H9 (cell line): Measurements from ENCODE around the gene PRR16. TPM values are rescaled to one million over a fixed set of nuclear protein-coding genes. Genes with fewer than 3 reads are reported as not detected.

Experiments used
- DNase-seq: peaks from one replicate; pipeline ENCODE4 v3.0.0-alpha.2; 2017
- H2AFZ ChIP-seq: one replicate; pipeline ENCODE4 v1.6.1; 2013; ENCODE audit warnings: mild to moderate bottlenecking, low read length, control low read depth, moderate library complexity
- H2AK5ac ChIP-seq: 2 replicates; pipeline ENCODE4 v1.6.1; 2013; ENCODE audit warnings: low read length, control low read depth, mixed read lengths; ENCODE audit not compliant: insufficient read length
- H2BK120ac ChIP-seq: one replicate; pipeline ENCODE4 v1.6.1; 2013; ENCODE audit warnings: low read depth, mild to moderate bottlenecking, low read length, control low read depth, inconsistent platforms; ENCODE audit not compliant: poor library complexity, severe bottlenecking
- H2BK12ac ChIP-seq: 2 replicates; pipeline ENCODE4 v1.6.1; 2013; ENCODE audit warnings: low read length, control low read depth, mixed read lengths, low read depth; ENCODE audit not compliant: insufficient read length
- H2BK15ac ChIP-seq: 2 replicates; pipeline ENCODE4 v1.6.1; 2013; ENCODE audit warnings: low read depth, low read length, control low read depth
- H2BK20ac ChIP-seq: one replicate; pipeline ENCODE4 v1.6.1; 2013; ENCODE audit warnings: low read depth, mild to moderate bottlenecking, low read length, control low read depth, inconsistent platforms; ENCODE audit not compliant: poor library complexity, severe bottlenecking
- H2BK5ac ChIP-seq: 2 replicates; pipeline ENCODE4 v1.6.1; 2013; ENCODE audit warnings: low read length, control low read depth, mixed read lengths; ENCODE audit not compliant: insufficient read length
- H3K14ac ChIP-seq: 2 replicates; pipeline ENCODE4 v1.6.1; 2013; ENCODE audit warnings: low read length, control low read depth; ENCODE audit not compliant: insufficient read depth
- H3K18ac ChIP-seq: 2 replicates; pipeline ENCODE4 v1.6.1; 2013; ENCODE audit warnings: low read depth, mild to moderate bottlenecking, mixed read lengths, low read length, control low read depth; ENCODE audit not compliant: insufficient read length
- H3K23ac ChIP-seq: 2 replicates; pipeline ENCODE4 v1.6.1; 2013; ENCODE audit warnings: low read length, control low read depth, mixed read lengths, low read depth; ENCODE audit not compliant: insufficient read length
- H3K23me2 ChIP-seq: 2 replicates; pipeline ENCODE4 v1.6.1; 2013; ENCODE audit warnings: low read depth, mild to moderate bottlenecking, mixed read lengths, low read length, control low read depth; ENCODE audit not compliant: insufficient read length, poor library complexity, severe bottlenecking
- H3K27ac ChIP-seq: 2 replicates; pipeline ENCODE4 v1.5.1; 2013; ENCODE audit warnings: low read length, control low read depth, mixed read lengths, low read depth; ENCODE audit not compliant: insufficient read length
- H3K27me3 ChIP-seq: 2 replicates; pipeline ENCODE4 v1.6.1; 2013; ENCODE audit warnings: low read length, control low read depth, inconsistent platforms; ENCODE audit not compliant: insufficient read depth
- H3K4ac ChIP-seq: 2 replicates; pipeline ENCODE4 v1.6.1; 2013; ENCODE audit warnings: low read depth, mild to moderate bottlenecking, control low read depth, inconsistent platforms, low read length, moderate library complexity
- H3K4me1 ChIP-seq: 2 replicates; pipeline ENCODE4 v1.6.1; 2013; ENCODE audit warnings: low read length, control low read depth, inconsistent platforms; ENCODE audit not compliant: insufficient read depth
- H3K4me2 ChIP-seq: 2 replicates; pipeline ENCODE4 v1.6.1; 2013; ENCODE audit warnings: low read length, control low read depth, mixed read lengths; ENCODE audit not compliant: insufficient read length, insufficient read depth
- H3K56ac ChIP-seq: 2 replicates; pipeline ENCODE4 v1.6.1; 2013; ENCODE audit warnings: low read depth, mild to moderate bottlenecking, mixed read lengths, low read length, control low read depth; ENCODE audit not compliant: insufficient read length
- H3K79me1 ChIP-seq: 2 replicates; pipeline ENCODE4 v1.6.1; 2013; ENCODE audit warnings: low read depth, mild to moderate bottlenecking, moderate library complexity, low read length, control low read depth, inconsistent platforms; ENCODE audit not compliant: insufficient read depth, poor library complexity, severe bottlenecking
- H3K79me2 ChIP-seq: 2 replicates; pipeline ENCODE4 v1.6.1; 2013; ENCODE audit warnings: low read length, control low read depth, inconsistent platforms; ENCODE audit not compliant: insufficient read depth
- H3K9ac ChIP-seq: 2 replicates; pipeline ENCODE4 v1.6.1; 2013; ENCODE audit warnings: low read length, control low read depth, mixed read lengths; ENCODE audit not compliant: insufficient read length; ENCODE audit errors: extremely low read depth
- H3K9me3 ChIP-seq: one replicate; pipeline ENCODE4 v1.6.1; 2013; ENCODE audit warnings: low read depth, low read length, inconsistent platforms; ENCODE audit not compliant: control insufficient read depth
- H3T11ph ChIP-seq: one replicate; pipeline ENCODE4 v1.6.1; 2013; ENCODE audit warnings: mild to moderate bottlenecking, low read length, control low read depth, inconsistent platforms
- H4K20me1 ChIP-seq: one replicate; pipeline ENCODE4 v1.6.1; 2013; ENCODE audit not compliant: control insufficient read depth, insufficient read length, insufficient read depth
- H4K5ac ChIP-seq: 2 replicates; pipeline ENCODE4 v1.6.1; 2013; ENCODE audit warnings: low read depth, mild to moderate bottlenecking, mixed read lengths, low read length, control low read depth; ENCODE audit not compliant: insufficient read length
- H4K8ac ChIP-seq: replicated peaks from 2 replicates; pipeline ENCODE4 v1.6.1; 2013; ENCODE audit warnings: low read length, control low read depth, mixed read lengths, low read depth; ENCODE audit not compliant: insufficient read length
- H4K91ac ChIP-seq: 2 replicates; pipeline ENCODE4 v1.6.1; 2013; ENCODE audit warnings: low read depth, mild to moderate bottlenecking, moderate library complexity, mixed read lengths, low read length, control low read depth; ENCODE audit not compliant: insufficient read length
- H3K27ac Mint-ChIP-seq, 3 experiments: 2 replicates in 2 of 3; 3 replicates in 1 of 3; pipeline ENCODE4 v1.8.0; 2020 to 2021; ENCODE audit warnings: mixed read lengths in 3 of 3, mild to moderate bottlenecking in 1 of 3, moderate library complexity in 1 of 3
- H3K27me3 Mint-ChIP-seq: 2 replicates; pipeline ENCODE4 v1.8.0; 2021; ENCODE audit warnings: low read depth, mild to moderate bottlenecking, moderate library complexity, mixed read lengths
- H3K36me3 Mint-ChIP-seq, 3 experiments: 2 replicates in 2 of 3; 3 replicates in 1 of 3; pipeline ENCODE4 v1.8.0; 2020 to 2021; ENCODE audit warnings: low read depth in 3 of 3, mixed read lengths in 3 of 3; ENCODE audit not compliant: insufficient read depth in 1 of 3
- H3K4me1 Mint-ChIP-seq, 2 experiments: 2 replicates each; pipeline ENCODE4 v1.8.0; 2020; ENCODE audit warnings: mixed read lengths in 2 of 2
- H3K4me3 Mint-ChIP-seq, 2 experiments: 2 replicates in 1 of 2; 3 replicates in 1 of 2; pipeline ENCODE4 v1.8.0; 2020 to 2021; ENCODE audit warnings: mild to moderate bottlenecking in 2 of 2, mixed read lengths in 2 of 2, moderate library complexity in 1 of 2
- H3K9me3 Mint-ChIP-seq, 2 experiments: 2 replicates in 1 of 2; 3 replicates in 1 of 2; pipeline ENCODE4 v1.8.0; 2020; ENCODE audit warnings: mild to moderate bottlenecking in 2 of 2, mixed read lengths in 2 of 2, moderate library complexity in 1 of 2
- WGBS: extraction: QIAGEN DNeasy Blood & Tissue Kit; methylation state at CpG from one replicate; pipeline ENCODE4 v1.1.7; 2013; ENCODE audit warnings: missing lambda C conversion rate, low lambda C conversion rate, mixed read lengths; ENCODE audit not compliant: insufficient read length; ENCODE audit errors: extremely low coverage; 5-methylcytosine and 5-hydroxymethylcytosine counted together
- total RNA-seq: library from RNA; stranded (reverse); gene quantifications from 2 replicates; pipeline ENCODE4 v1.2.1, GENCODE V29; 2021
- TF ChIP-seq, protein P1 (sequence below): fragments of 200-600 bp; sonication (generic); conservative IDR thresholded peaks from 3 replicates; pipeline ENCODE4 v1.8.0; 2021; ENCODE audit warnings: antibody characterized with exemption, mild to moderate bottlenecking

Gene PRR16
- total RNA-seq, 1 experiment from 2014 or later: 0.13 TPM

DNA sequence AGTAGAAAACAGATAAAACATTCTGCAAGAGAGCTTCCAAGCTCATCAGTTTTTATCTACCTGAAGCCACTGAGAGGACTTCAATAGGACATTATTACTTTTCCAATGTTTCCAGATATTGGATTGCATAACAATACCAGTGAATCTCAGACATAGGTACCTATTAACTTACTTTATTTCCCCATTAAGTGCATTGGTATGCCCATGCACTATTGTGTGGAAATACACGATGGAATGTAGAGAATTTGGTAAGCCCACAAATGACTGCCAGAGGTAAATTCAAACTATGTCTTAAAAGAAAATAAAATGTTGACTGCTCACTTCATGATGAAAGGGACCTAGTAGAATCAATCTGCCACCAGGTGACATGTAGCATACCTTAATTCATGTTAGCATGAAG is 48.1 kb upstream of the PRR16 start:
- peaks cover 0 to 5% of the 10 kb centered on the region in 2 experiments; a peak in 1 of 4 replicates for H3K4me1 Mint-ChIP-seq
- no peak overlapping the region for H3K23ac ChIP-seq
- H3K79me2 ChIP-seq: no peaks in the 10 kb centered on the region
- no peak overlapping the region for H2BK12ac ChIP-seq
- H2BK20ac ChIP-seq: no peak overlapping the region
- no peak overlapping the region for H2BK120ac ChIP-seq
- no peak overlapping the region for H2AFZ ChIP-seq
- no peak overlapping the region for H3K18ac ChIP-seq
- no peak overlapping the region for H4K8ac ChIP-seq
- peaks cover 0 to 7% (median 0%) of the 10 kb centered on the region in 3 experiments; a peak in 1 of 7 replicates for H3K36me3 Mint-ChIP-seq
- no peak overlapping the region for H2AK5ac ChIP-seq
- no peaks in the 10 kb centered on the region for H3K27me3 ChIP-seq
- TF ChIP-seq, protein P1, sequence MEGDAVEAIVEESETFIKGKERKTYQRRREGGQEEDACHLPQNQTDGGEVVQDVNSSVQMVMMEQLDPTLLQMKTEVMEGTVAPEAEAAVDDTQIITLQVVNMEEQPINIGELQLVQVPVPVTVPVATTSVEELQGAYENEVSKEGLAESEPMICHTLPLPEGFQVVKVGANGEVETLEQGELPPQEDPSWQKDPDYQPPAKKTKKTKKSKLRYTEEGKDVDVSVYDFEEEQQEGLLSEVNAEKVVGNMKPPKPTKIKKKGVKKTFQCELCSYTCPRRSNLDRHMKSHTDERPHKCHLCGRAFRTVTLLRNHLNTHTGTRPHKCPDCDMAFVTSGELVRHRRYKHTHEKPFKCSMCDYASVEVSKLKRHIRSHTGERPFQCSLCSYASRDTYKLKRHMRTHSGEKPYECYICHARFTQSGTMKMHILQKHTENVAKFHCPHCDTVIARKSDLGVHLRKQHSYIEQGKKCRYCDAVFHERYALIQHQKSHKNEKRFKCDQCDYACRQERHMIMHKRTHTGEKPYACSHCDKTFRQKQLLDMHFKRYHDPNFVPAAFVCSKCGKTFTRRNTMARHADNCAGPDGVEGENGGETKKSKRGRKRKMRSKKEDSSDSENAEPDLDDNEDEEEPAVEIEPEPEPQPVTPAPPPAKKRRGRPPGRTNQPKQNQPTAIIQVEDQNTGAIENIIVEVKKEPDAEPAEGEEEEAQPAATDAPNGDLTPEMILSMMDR: no peak
- H3K79me1 ChIP-seq: no peaks in the 10 kb centered on the region
- no peaks in the 10 kb centered on the region for H3K23me2 ChIP-seq
- H3K27ac ChIP-seq: no peak overlapping the region
- DNase-seq: no peak
- no peaks in the 10 kb centered on the region for H4K20me1 ChIP-seq
- H4K5ac ChIP-seq: no peak overlapping the region
- H3K4me2 ChIP-seq: no peak overlapping the region
- H3K4me3 Mint-ChIP-seq: no peak overlapping the region
- H3K9me3 Mint-ChIP-seq: peaks cover 6 to 8% of the 10 kb centered on the region in 2 experiments; a peak in 4 of 5 replicates
- no peaks in the 10 kb centered on the region for H3K4me1 ChIP-seq
- no peaks in the 10 kb centered on the region for H3K27me3 Mint-ChIP-seq
- H3T11ph ChIP-seq: no peak overlapping the region
- H3K4ac ChIP-seq: no peak overlapping the region
- no peak overlapping the region for H3K9ac ChIP-seq
- no CpG with 5 or more reads among the region's 1 CpG for WGBS
- no peak overlapping the region for H3K14ac ChIP-seq
- no peaks in the 10 kb centered on the region for H3K9me3 ChIP-seq
- no peak overlapping the region for H2BK5ac ChIP-seq
- H3K27ac Mint-ChIP-seq: no peak overlapping the region
- H3K56ac ChIP-seq: no peak overlapping the region
- no peak overlapping the region for H2BK15ac ChIP-seq
- H4K91ac ChIP-seq: no peak overlapping the region
